Measurements from ENCODE around the gene LPCAT3.

LPCAT3 gene

GRCh38 chr12:6937481-6938352 is 80.6 kb downstream of the LPCAT3 start:
- H3K9me3 Mint-ChIP-seq (ENCODE audit: low read depth) = no peaks in the 10 kb centered on the region
- no peaks in the 10 kb centered on the region for H3K27me3 Mint-ChIP-seq
- peak overlapping the region; percentile 91 for H3K27ac Mint-ChIP-seq
- peak overlapping the region; percentile 90 for H3K4me3 Mint-ChIP-seq
- peaks cover 8% of the 10 kb centered on the region for H3K36me3 Mint-ChIP-seq
- H3K4me1 Mint-ChIP-seq (ENCODE audit: low read depth) = peaks cover 52% of the 10 kb centered on the region

GRCh38 chr12:6936636-6937480 is 81.4 kb downstream of the LPCAT3 start:
- H3K36me3 Mint-ChIP-seq = peaks cover 8% of the 10 kb centered on the region
- H3K27ac Mint-ChIP-seq = peak overlapping the region; percentile 96
- H3K27me3 Mint-ChIP-seq = no peaks in the 10 kb centered on the region
- peak overlapping the region; percentile 90 for H3K4me3 Mint-ChIP-seq
- no peaks in the 10 kb centered on the region for H3K9me3 Mint-ChIP-seq (ENCODE audit: low read depth)
- H3K4me1 Mint-ChIP-seq (ENCODE audit: low read depth) = peaks cover 57% of the 10 kb centered on the region

GRCh38 chr12:6936194-6936635 is 82.1 kb downstream of the LPCAT3 start:
- Mint-ChIP-seq H3K4me1 (ENCODE audit: low read depth) (peaks cover 57% of the 10 kb centered on the region), H3K4me3 (peak overlapping the region; percentile 90), H3K27me3 (no peaks in the 10 kb centered on the region), H3K9me3 (ENCODE audit: low read depth) (no peaks in the 10 kb centered on the region), H3K27ac (peak overlapping the region; percentile 96), H3K36me3 (peaks cover 8% of the 10 kb centered on the region)

GRCh38 chr12:6935371-6936193 is 82.7 kb downstream of the LPCAT3 start:
- peaks cover 61% of the 10 kb centered on the region for H3K4me1 Mint-ChIP-seq (ENCODE audit: low read depth)
- H3K27me3 Mint-ChIP-seq = no peaks in the 10 kb centered on the region
- peaks cover 8% of the 10 kb centered on the region for H3K36me3 Mint-ChIP-seq
- peak overlapping the region; percentile 90 for H3K4me3 Mint-ChIP-seq
- H3K9me3 Mint-ChIP-seq (ENCODE audit: low read depth) = no peaks in the 10 kb centered on the region
- peak overlapping the region; percentile 96 for H3K27ac Mint-ChIP-seq

GRCh38 chr12:6934110-6934509 is 84.2 kb downstream of the LPCAT3 start:
- Mint-ChIP-seq H3K4me1 (ENCODE audit: low read depth) (peaks cover 67% of the 10 kb centered on the region), H3K27ac (peak overlapping the region; percentile 87), H3K4me3 (no peak overlapping the region), H3K9me3 (ENCODE audit: low read depth) (no peaks in the 10 kb centered on the region), H3K36me3 (peaks cover 5% of the 10 kb centered on the region), H3K27me3 (no peaks in the 10 kb centered on the region)

- Mint-ChIP-seq H3K36me3 (peaks cover 4% of the 10 kb centered on the region), H3K9me3 (ENCODE audit: low read depth) (no peaks in the 10 kb centered on the region), H3K4me1 (ENCODE audit: low read depth) (peaks cover 70% of the 10 kb centered on the region), H3K4me3 (no peak overlapping the region), H3K27ac (peak overlapping the region; percentile 84), H3K27me3 (no peaks in the 10 kb centered on the region)
These were observed 85.5 kb downstream of the LPCAT3 start for GRCh38 chr12:6932766-6933165.

GRCh38 chr12:6929466-6930452 is 88.5 kb downstream of the LPCAT3 start:
- peaks cover 63% of the 10 kb centered on the region for H3K4me1 Mint-ChIP-seq (ENCODE audit: low read depth)
- H3K9me3 Mint-ChIP-seq (ENCODE audit: low read depth) = no peaks in the 10 kb centered on the region
- H3K4me3 Mint-ChIP-seq = peak overlapping the region; percentile 85
- peaks cover 2% of the 10 kb centered on the region for H3K36me3 Mint-ChIP-seq
- peak overlapping the region; percentile 83 for H3K27ac Mint-ChIP-seq
- no peaks in the 10 kb centered on the region for H3K27me3 Mint-ChIP-seq

GRCh38 chr12:6928703-6929407 is 89.4 kb downstream of the LPCAT3 start:
- peak overlapping the region; percentile 85 for H3K4me3 Mint-ChIP-seq
- no peaks in the 10 kb centered on the region for H3K27me3 Mint-ChIP-seq
- no peaks in the 10 kb centered on the region for H3K9me3 Mint-ChIP-seq (ENCODE audit: low read depth)
- H3K36me3 Mint-ChIP-seq = peaks cover under 1% of the 10 kb centered on the region
- H3K27ac Mint-ChIP-seq = peak overlapping the region; percentile 83
- H3K4me1 Mint-ChIP-seq (ENCODE audit: low read depth) = peaks cover 63% of the 10 kb centered on the region

- Mint-ChIP-seq H3K4me3 (peak overlapping the region; percentile 85), H3K4me1 (ENCODE audit: low read depth) (peaks cover 58% of the 10 kb centered on the region), H3K27ac (peak overlapping the region; percentile 83), H3K27me3 (no peaks in the 10 kb centered on the region), H3K9me3 (ENCODE audit: low read depth) (no peaks in the 10 kb centered on the region), H3K36me3 (no peaks in the 10 kb centered on the region)
These were observed 90.1 kb downstream of the LPCAT3 start for GRCh38 chr12:6928022-6928702.

- Mint-ChIP-seq H3K4me1 (ENCODE audit: low read depth) (peaks cover 53% of the 10 kb centered on the region), H3K4me3 (peak within 1 kb of the TSS; percentile 92), H3K36me3 (no peaks in the 10 kb centered on the region), H3K27me3 (no peaks in the 10 kb centered on the region), H3K9me3 (ENCODE audit: low read depth) (no peaks in the 10 kb centered on the region), H3K27ac (peak within 1 kb of the TSS; percentile 96)
These were observed 90.8 kb downstream of the LPCAT3 start, which contains the start of gene ATN1 for GRCh38 chr12:6927379-6928021. Gene ATN1, plus strand, starts transcription at chr12:6927959. Its CDS starts 6,043 bp downstream, at chr12:6934002.
